Activated CD8-positive, alpha-beta T cell treated with anti-CD3 and anti-CD28 coated beads for 36 hours (primary cell): ENCODE measurements around the gene KCNQ5. TPM values are rescaled to one million over a fixed set of nuclear protein-coding genes. Genes with fewer than 3 reads are reported as not detected.

Experiments used
- ATAC-seq: fragments of 200-7000 bp; cut with Tn5 transposase; one replicate; pipeline ENCODE4 v1.10.0; 2021; ENCODE audit warnings: mild to moderate bottlenecking, moderate library complexity
- CTCF ChIA-PET: fragments of 350-600 bp; sonication (Branson Sonifier 250); formaldehyde crosslinking; loops from one replicate; lab custom pipeline; 2021; ENCODE audit warnings: antibody characterized with exemption; lab: Charles Lee
- POLR2A ChIA-PET: fragments of 350-600 bp; sonication (Branson Sonifier 250); formaldehyde crosslinking; loops from one replicate; lab custom pipeline; 2021; ENCODE audit warnings: antibody characterized with exemption; lab: Charles Lee
- DNase-seq: peaks from one replicate; pipeline ENCODE4 v3.0.0-alpha.2; 2020
- H3K27ac Mint-ChIP-seq: one replicate; pipeline ENCODE4 v1.8.0; 2021; ENCODE audit warnings: mild to moderate bottlenecking, mixed read lengths
- H3K27me3 Mint-ChIP-seq: one replicate; pipeline ENCODE4 v1.8.0; 2021; ENCODE audit warnings: mixed read lengths
- H3K36me3 Mint-ChIP-seq: one replicate; pipeline ENCODE4 v1.8.0; 2021; ENCODE audit warnings: low read depth, mixed read lengths
- H3K4me1 Mint-ChIP-seq: one replicate; pipeline ENCODE4 v1.8.0; 2021; ENCODE audit warnings: low read depth, mixed read lengths
- H3K4me3 Mint-ChIP-seq: one replicate; pipeline ENCODE4 v1.8.0; 2021; ENCODE audit warnings: mild to moderate bottlenecking, moderate library complexity, mixed read lengths
- H3K9me3 Mint-ChIP-seq: one replicate; pipeline ENCODE4 v1.8.0; 2021; ENCODE audit warnings: mixed read lengths
- intact Hi-C: fragments of 100-400 bp; cut with micrococcal nuclease; formaldehyde crosslinking; loops from one replicate; pipeline ENCODE4 v1.10.0; 2022
- total RNA-seq, 2 experiments: library from RNA; stranded (reverse); gene quantifications; one replicate each; pipeline ENCODE4 v1.2.3, GENCODE V29; 2021
- TF ChIP-seq, protein P1 (sequence below): fragments of 200-600 bp; IDR thresholded peaks from one replicate; pipeline ENCODE4 v1.8.0; 2022; ENCODE audit warnings: antibody characterized with exemption, mild to moderate bottlenecking

Gene KCNQ5
- total RNA-seq, 2 experiments from 2014 or later: 14.6 to 14.9 TPM

DNA sequence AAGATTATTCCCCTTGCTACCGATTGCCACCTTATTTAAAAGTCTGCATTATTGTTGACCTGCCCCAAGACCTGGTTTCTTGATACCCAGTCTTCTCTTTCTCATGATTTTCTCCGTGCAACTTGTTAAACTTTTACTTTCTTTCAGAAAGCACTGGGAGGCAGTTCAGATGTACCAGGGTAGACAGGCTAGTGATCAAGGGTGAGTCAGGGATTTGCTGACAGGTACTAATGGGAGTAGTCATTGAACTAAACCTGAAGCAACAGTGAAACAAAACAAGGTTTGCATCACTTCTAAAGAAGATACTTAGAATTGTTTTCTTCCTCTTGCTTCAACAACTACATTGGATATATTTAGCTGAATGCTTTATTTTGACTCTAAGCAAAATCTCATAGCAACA is 124.4 kb downstream of the KCNQ5 start:
- Mint-ChIP-seq H3K36me3 (peaks cover 2% of the 10 kb centered on the region), H3K4me1 (peaks cover 15% of the 10 kb centered on the region), H3K4me3 (no peak overlapping the region), H3K27ac (no peak overlapping the region), H3K9me3 (no peaks in the 10 kb centered on the region), H3K27me3 (no peaks in the 10 kb centered on the region)
- CTCF ChIA-PET: no interaction called here
- POLR2A ChIA-PET: no interaction called here
- intact Hi-C loops: no loop called here
- TF ChIP-seq, protein P1, sequence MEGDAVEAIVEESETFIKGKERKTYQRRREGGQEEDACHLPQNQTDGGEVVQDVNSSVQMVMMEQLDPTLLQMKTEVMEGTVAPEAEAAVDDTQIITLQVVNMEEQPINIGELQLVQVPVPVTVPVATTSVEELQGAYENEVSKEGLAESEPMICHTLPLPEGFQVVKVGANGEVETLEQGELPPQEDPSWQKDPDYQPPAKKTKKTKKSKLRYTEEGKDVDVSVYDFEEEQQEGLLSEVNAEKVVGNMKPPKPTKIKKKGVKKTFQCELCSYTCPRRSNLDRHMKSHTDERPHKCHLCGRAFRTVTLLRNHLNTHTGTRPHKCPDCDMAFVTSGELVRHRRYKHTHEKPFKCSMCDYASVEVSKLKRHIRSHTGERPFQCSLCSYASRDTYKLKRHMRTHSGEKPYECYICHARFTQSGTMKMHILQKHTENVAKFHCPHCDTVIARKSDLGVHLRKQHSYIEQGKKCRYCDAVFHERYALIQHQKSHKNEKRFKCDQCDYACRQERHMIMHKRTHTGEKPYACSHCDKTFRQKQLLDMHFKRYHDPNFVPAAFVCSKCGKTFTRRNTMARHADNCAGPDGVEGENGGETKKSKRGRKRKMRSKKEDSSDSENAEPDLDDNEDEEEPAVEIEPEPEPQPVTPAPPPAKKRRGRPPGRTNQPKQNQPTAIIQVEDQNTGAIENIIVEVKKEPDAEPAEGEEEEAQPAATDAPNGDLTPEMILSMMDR: no peak
- DNase-seq: no peak
- ATAC-seq: peak; percentile 27

DNA sequence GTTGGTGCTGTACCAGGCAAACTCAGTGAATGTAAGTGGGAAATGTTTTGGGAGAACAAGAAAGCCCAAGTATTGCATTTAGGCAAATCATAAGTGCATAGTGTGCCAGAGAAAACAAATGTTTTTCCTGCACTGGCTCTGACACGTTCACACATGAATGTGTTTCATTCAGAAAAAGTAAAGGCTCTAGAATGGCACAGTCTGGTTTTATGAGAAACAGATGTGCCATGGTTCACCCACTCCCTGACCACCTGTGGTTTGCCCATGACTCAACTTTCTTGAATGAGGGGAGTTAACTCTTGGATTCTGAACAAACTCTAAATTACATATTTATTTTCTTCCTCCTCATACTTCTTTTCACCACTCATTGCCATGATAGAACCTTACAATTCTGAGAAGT is 126.9 kb downstream of the KCNQ5 start:
- no peaks in the 10 kb centered on the region for H3K9me3 Mint-ChIP-seq
- ATAC-seq (peak; percentile 84), DNase-seq (peak; percentile 81)
- H3K27ac Mint-ChIP-seq: no peak overlapping the region
- H3K4me1 Mint-ChIP-seq: peaks cover 5% of the 10 kb centered on the region
- no peaks in the 10 kb centered on the region for H3K27me3 Mint-ChIP-seq
- H3K4me3 Mint-ChIP-seq: no peak overlapping the region
- CTCF ChIA-PET: no interaction called here
- TF ChIP-seq, protein P1: no peak
- POLR2A ChIA-PET: no interaction called here
- peaks cover 2% of the 10 kb centered on the region for H3K36me3 Mint-ChIP-seq
- intact Hi-C loops: no loop called here

DNA sequence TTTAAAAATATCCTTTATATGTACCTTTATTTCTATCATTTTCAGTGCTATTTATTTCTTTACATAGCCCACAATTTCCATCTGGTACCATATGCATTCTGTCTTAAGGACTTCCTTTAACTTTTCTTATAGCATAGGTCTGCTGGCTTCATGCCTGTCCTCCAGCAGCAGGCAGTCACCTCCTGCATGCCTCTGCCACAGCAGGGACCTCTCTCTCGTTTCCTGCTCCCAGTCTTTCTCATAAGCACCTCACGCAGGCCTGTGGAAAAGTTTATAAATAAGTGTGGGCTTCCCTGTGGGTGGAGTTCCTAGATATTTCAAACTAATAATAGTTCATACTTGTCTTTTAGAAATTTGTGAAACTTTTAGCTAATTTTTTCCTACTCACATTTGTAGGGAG is 133.9 kb downstream of the KCNQ5 start:
- peaks cover 3% of the 10 kb centered on the region for H3K9me3 Mint-ChIP-seq
- intact Hi-C loops: no loop called here
- TF ChIP-seq, protein P1: no peak
- ATAC-seq (no peak), DNase-seq (no peak)
- ChIA-PET CTCF (no interaction called here), POLR2A (no interaction called here)
- H3K4me3 Mint-ChIP-seq: no peak overlapping the region
- no peaks in the 10 kb centered on the region for H3K27me3 Mint-ChIP-seq
- H3K4me1 Mint-ChIP-seq: peaks cover 6% of the 10 kb centered on the region
- H3K27ac Mint-ChIP-seq: no peak overlapping the region
- no peaks in the 10 kb centered on the region for H3K36me3 Mint-ChIP-seq

DNA sequence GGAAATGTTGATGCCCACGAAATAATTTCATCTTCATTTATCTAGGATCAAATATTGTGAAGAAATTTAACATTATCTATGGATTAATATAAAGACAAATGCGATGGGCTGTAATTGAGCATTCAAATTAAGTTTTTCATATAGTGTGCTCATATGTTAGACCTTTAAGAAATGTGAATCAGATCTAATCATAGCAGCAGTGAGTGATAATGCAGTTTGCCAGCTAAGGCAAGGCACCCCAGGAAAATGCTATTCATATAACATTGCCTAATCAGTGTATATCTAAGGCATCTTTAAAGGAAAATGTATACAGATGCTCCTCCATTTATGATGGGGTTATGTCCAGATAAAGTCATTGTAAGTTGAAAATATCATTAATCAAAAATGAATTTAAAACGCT is 135.2 kb downstream of the KCNQ5 start:
- DNase-seq (no peak), ATAC-seq (no peak)
- ChIA-PET CTCF (no interaction called here), POLR2A (no interaction called here)
- H3K27ac Mint-ChIP-seq: no peak overlapping the region
- no peaks in the 10 kb centered on the region for H3K36me3 Mint-ChIP-seq
- H3K4me3 Mint-ChIP-seq: no peak overlapping the region
- TF ChIP-seq, protein P1: no peak
- H3K4me1 Mint-ChIP-seq: peaks cover 8% of the 10 kb centered on the region
- intact Hi-C loops: no loop called here
- H3K27me3 Mint-ChIP-seq: no peaks in the 10 kb centered on the region
- H3K9me3 Mint-ChIP-seq: peaks cover 3% of the 10 kb centered on the region

DNA sequence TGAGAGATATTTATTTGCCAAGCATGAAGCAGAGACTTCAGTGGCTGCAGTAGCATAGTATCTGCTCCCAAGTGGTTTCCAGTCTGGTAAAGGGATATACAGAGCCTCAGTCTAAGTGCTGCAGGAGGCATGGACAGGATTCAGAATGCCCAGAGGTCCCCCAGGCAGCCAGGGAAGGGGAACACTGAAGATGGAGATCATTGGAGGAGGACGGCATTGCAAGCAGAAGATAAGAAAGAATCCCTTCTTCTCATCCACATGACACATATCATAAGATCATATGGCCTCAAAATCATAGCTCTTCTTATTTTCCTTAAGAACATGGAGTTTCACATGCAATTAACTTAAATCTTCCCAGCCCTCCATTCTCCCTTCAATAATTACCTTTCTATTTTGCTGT is 136.1 kb downstream of the KCNQ5 start:
- H3K4me3 Mint-ChIP-seq: no peak overlapping the region
- ATAC-seq: no peak
- ChIA-PET CTCF (no interaction called here), POLR2A (no interaction called here)
- H3K36me3 Mint-ChIP-seq: no peaks in the 10 kb centered on the region
- intact Hi-C loops: no loop called here
- peaks cover 9% of the 10 kb centered on the region for H3K4me1 Mint-ChIP-seq
- H3K9me3 Mint-ChIP-seq: peaks cover 3% of the 10 kb centered on the region
- no peak overlapping the region for H3K27ac Mint-ChIP-seq
- H3K27me3 Mint-ChIP-seq: no peaks in the 10 kb centered on the region
- TF ChIP-seq, protein P1: no peak
- no peak for DNase-seq
